Lower lobe of right lung (tissue), 2 donors: ENCODE data around the gene ITK. TPM values are rescaled to one million over a fixed set of nuclear protein-coding genes. Genes with fewer than 3 reads are reported as not detected.

Experiments
- ATAC-seq, 2 donors: fragments of 200-7000 bp; cut with Tn5 transposase; one replicate each; pipeline ENCODE4 v1.9.1; 2020 to 2022; ENCODE audit warnings: mild to moderate bottlenecking in 2 of 2, moderate library complexity in 2 of 2
- DNase-seq: peaks from one replicate; pipeline ENCODE4 v3.0.0-alpha.2; 2020
- H3K27ac ChIP-seq: fragments of 200-600 bp; one replicate; pipeline ENCODE4 v1.8.0; 2022
- H3K27me3 ChIP-seq: fragments of 200-600 bp; one replicate; pipeline ENCODE4 v1.8.0; 2022; ENCODE audit warnings: low read depth
- H3K36me3 ChIP-seq: fragments of 200-600 bp; one replicate; pipeline ENCODE4 v1.8.0; 2022; ENCODE audit warnings: mild to moderate bottlenecking
- H3K4me1 ChIP-seq: fragments of 200-600 bp; one replicate; pipeline ENCODE4 v1.8.0; 2022
- H3K4me3 ChIP-seq: fragments of 200-600 bp; one replicate; pipeline ENCODE4 v1.8.0; 2022; ENCODE audit warnings: mild to moderate bottlenecking
- H3K9me3 ChIP-seq: fragments of 200-600 bp; one replicate; pipeline ENCODE4 v1.8.0; 2022
- CTCF ChIP-seq: fragments of 200-600 bp; IDR thresholded peaks from one replicate; pipeline ENCODE4 v1.8.0; 2022; ENCODE audit warnings: antibody characterized with exemption, mild to moderate bottlenecking
- intact Hi-C: fragments of 100-400 bp; cut with DNase I; formaldehyde crosslinking; loops from one replicate; pipeline ENCODE4 v1.11.0; 2022
- total RNA-seq: library from RNA; stranded (reverse); fragmentation: NEBNext Ultra II Directional; extraction: Animal tissue kit (Norgen Biotek cat#: 25700); gene quantifications from one replicate; pipeline ENCODE4 v1.2.1, GENCODE V29; 2021
- donor health status: DM: no; HTN: yes; CAD: no; lungs with severe emphysema.

Gene ITK
- total RNA-seq, 1 donor from 2014 or later: 6.3 TPM

GRCh38 chr5:157213527-157214243 lies 33.0 kb downstream of the ITK start:
- Histone ChIP-seq H3K36me3 (no peaks in the 10 kb centered on the region), H3K4me1 (peaks cover 12% of the 10 kb centered on the region), H3K9me3 (no peaks in the 10 kb centered on the region), H3K4me3 (no peak overlapping the region), H3K27ac (no peak overlapping the region), H3K27me3 (no peaks in the 10 kb centered on the region)
- DNase-seq (no peak), ATAC-seq (no peak)
- no peak for TF ChIP-seq CTCF
- intact Hi-C loops: no loop called here

- no peaks in the 10 kb centered on the region for H3K9me3 ChIP-seq
- H3K36me3 ChIP-seq: no peaks in the 10 kb centered on the region
- no peak overlapping the region for H3K4me3 ChIP-seq
- no peak for DNase-seq
- peaks cover 12% of the 10 kb centered on the region for H3K4me1 ChIP-seq
- intact Hi-C loops: no loop called here
- TF ChIP-seq CTCF: no peak
- no peak overlapping the region for H3K27ac ChIP-seq
- no peaks in the 10 kb centered on the region for H3K27me3 ChIP-seq
- no peak for ATAC-seq
Measured at GRCh38 chr5:157214415-157214814, 33.8 kb downstream of the ITK start.

- Histone ChIP-seq H3K4me1 (peaks cover 12% of the 10 kb centered on the region), H3K4me3 (no peak overlapping the region), H3K27me3 (no peaks in the 10 kb centered on the region), H3K27ac (no peak overlapping the region), H3K9me3 (no peaks in the 10 kb centered on the region), H3K36me3 (no peaks in the 10 kb centered on the region)
- intact Hi-C loops: no loop called here
- TF ChIP-seq CTCF: no peak
- DNase-seq (no peak), ATAC-seq (no peak)
Measured at GRCh38 chr5:157214861-157215513, 34.3 kb downstream of the ITK start.

- DNase-seq: no peak
Measured at GRCh38 chr5:157215514-157216167, 35.0 kb downstream of the ITK start.

More at GRCh38 chr5:157215514-157216167, 35.0 kb downstream of the ITK start:
- Histone ChIP-seq H3K27ac (no peak overlapping the region), H3K9me3 (no peaks in the 10 kb centered on the region), H3K36me3 (no peaks in the 10 kb centered on the region), H3K4me3 (no peak overlapping the region), H3K27me3 (no peaks in the 10 kb centered on the region), H3K4me1 (peaks cover 12% of the 10 kb centered on the region)
- ATAC-seq: no peak
- intact Hi-C loops: no loop called here
- TF ChIP-seq CTCF: no peak
